Measurements from ENCODE around the gene GSG1L.

GRCh38 chr16:27813591-27813990, 249.9 kb downstream of the GSG1L start:
- TF ChIP-seq REST (IDR thresholded peaks at IDR 0.05; ENCODE audit: borderline replicate concordance in 1 of 2, low read depth in 1 of 2, low read length in 2 of 2), result no peak
- TF ChIP-seq EZH2 (conservative IDR thresholded peaks at IDR 0.05; ENCODE audit: low read depth, low read length), result no peak
- TF ChIP-seq ZNF280D (CRISPR knock-in tag; IDR thresholded peaks at IDR 0.05), result no peak
- no peak for TF ChIP-seq ZNF678 (CRISPR knock-in tag; IDR thresholded peaks at IDR 0.05)

Measured in HepG2 (cell line).